Kidney (tissue), 14 donors: ENCODE results near the gene SMIM10L2A. TPM values are rescaled to one million over a fixed set of nuclear protein-coding genes. Genes with fewer than 3 reads are reported as not detected.

Source experiments
- DNase-seq, 5 donors: peaks; one replicate each; pipeline ENCODE4 v3.0.0-alpha.2; 2013 to 2020
- FAIRE-seq: peaks from 2 replicates; lab custom pipeline; 2012; peaks lifted over from hg19 to GRCh38; lab: Jason Lieb, UNC
- H3K27ac ChIP-seq, 2 donors: one replicate each; pipeline ENCODE4 v1.7.0; 2013; ENCODE audit warnings: low read depth in 2 of 2, low read length in 2 of 2, inconsistent platforms in 1 of 2
- H3K27me3 ChIP-seq: one replicate; pipeline ENCODE4 v1.7.1; 2013; ENCODE audit warnings: low read length, inconsistent platforms; ENCODE audit not compliant: control insufficient read depth, insufficient read depth
- H3K36me3 ChIP-seq, 3 donors: one replicate each; pipeline versions ENCODE4 v1.7.0 to v1.7.1; 2013; ENCODE audit warnings: low read length in 3 of 3, control low read depth in 1 of 3, inconsistent platforms in 1 of 3; ENCODE audit not compliant: insufficient read depth in 3 of 3, control insufficient read depth in 2 of 3
- H3K4me1 ChIP-seq, 3 donors: one replicate each; pipeline versions ENCODE4 v1.7.0 to v1.7.1; 2013; ENCODE audit warnings: low read length in 3 of 3, inconsistent platforms in 1 of 3, low read depth in 1 of 3; ENCODE audit not compliant: control insufficient read depth in 2 of 3, insufficient read depth in 2 of 3
- H3K4me3 ChIP-seq, 3 donors: one replicate each; pipeline versions ENCODE4 v1.7.0 to v1.8.1; 2013; ENCODE audit warnings: low read length in 3 of 3, control low read depth in 1 of 3, inconsistent platforms in 1 of 3
- H3K9ac ChIP-seq, 3 donors: one replicate each; pipeline versions ENCODE4 v1.7.0 to v1.7.1; 2013; ENCODE audit warnings: low read length in 3 of 3, control low read depth in 1 of 3, inconsistent platforms in 1 of 3
- H3K9me3 ChIP-seq, 3 donors: one replicate each; pipeline versions ENCODE4 v1.7.0 to v1.7.1; 2013; ENCODE audit warnings: low read length in 3 of 3, control low read depth in 1 of 3, inconsistent platforms in 1 of 3; ENCODE audit not compliant: control insufficient read depth in 2 of 3, insufficient read depth in 1 of 3
- CTCF ChIP-seq: IDR thresholded peaks from 3 replicates; pipeline ENCODE4 v1.5.1; 2012; ENCODE audit warnings: mild to moderate bottlenecking, moderate library complexity, borderline replicate concordance; ENCODE audit not compliant: insufficient read depth; ENCODE audit errors: extremely low read depth
- intact Hi-C: fragments of 100-400 bp; cut with DNase I; formaldehyde crosslinking; loops from one replicate; pipeline ENCODE4 v1.11.1; 2022
- polyA plus RNA-seq: library from polyadenylated mRNA; stranded (reverse); fragments of 350-450 nt; fragmentation: Illumina TruSeq; extraction: RNeasy Lipid Tissue Mini Kit (QIAGEN cat#74804); gene quantifications from one replicate; pipeline ENCODE4 v1.2.3, GENCODE V29; 2014; ENCODE audit warnings: low read depth, low replicate concordance; ENCODE audit not compliant: insufficient read depth
- total RNA-seq: library from RNA; stranded (reverse); fragmentation: NEBNext Ultra II Directional; extraction: Animal tissue kit (Norgen Biotek cat#: 25700); gene quantifications from one replicate; pipeline ENCODE4 v1.2.1, GENCODE V29; 2021
- donor health status: control.
- donor health status: control.
- donor health status: control.
- donor health status: control.
- donor health status: control.
- donor health status: DM: yes; HTN: yes; CAD: no.
- donor health status: Normal renal cell carcinoma (clear cell type).

Gene SMIM10L2A
- total and polyA plus RNA-seq, 2 donors from 2014 or later = 3.5 to 8.2 TPM

GRCh38 chrX:135389717-135390116 is 32.0 kb upstream of the SMIM10L2A start:
- TF ChIP-seq CTCF = no peak
- Histone ChIP-seq H3K4me1 (no peaks in the 10 kb centered on the region), H3K9me3 (no peaks in the 10 kb centered on the region), H3K9ac (no peak overlapping the region), H3K4me3 (no peak overlapping the region), H3K27me3 (no peaks in the 10 kb centered on the region), H3K27ac (no peak overlapping the region), H3K36me3 (no peaks in the 10 kb centered on the region)
- intact Hi-C loops = no loop called here
- FAIRE-seq = peak; percentile 89
- DNase-seq = peak in 1 of 5 donors; percentile 18

- FAIRE-seq (no peak), DNase-seq (no peak)
- no peaks in the 10 kb centered on the region for H3K27me3 ChIP-seq
- H3K36me3 ChIP-seq = no peaks in the 10 kb centered on the region
- H3K9me3 ChIP-seq = no peaks in the 10 kb centered on the region
- intact Hi-C loops = no loop called here
- H3K27ac ChIP-seq = no peak overlapping the region
- no peak overlapping the region for H3K9ac ChIP-seq
- H3K4me3 ChIP-seq = no peak overlapping the region
- no peaks in the 10 kb centered on the region for H3K4me1 ChIP-seq
- TF ChIP-seq CTCF = no peak
These were observed 30.0 kb upstream of the SMIM10L2A start for GRCh38 chrX:135391734-135392133.

GRCh38 chrX:135393051-135393450 is 28.7 kb upstream of the SMIM10L2A start:
- Histone ChIP-seq H3K36me3 (no peaks in the 10 kb centered on the region), H3K4me3 (no peak overlapping the region), H3K4me1 (no peaks in the 10 kb centered on the region), H3K9me3 (no peaks in the 10 kb centered on the region), H3K9ac (no peak overlapping the region), H3K27ac (no peak overlapping the region), H3K27me3 (no peaks in the 10 kb centered on the region)
- no peak for TF ChIP-seq CTCF
- intact Hi-C loops = no loop called here
- DNase-seq = no peak
- no peak for FAIRE-seq

- intact Hi-C loops = no loop called here
- DNase-seq (no peak), FAIRE-seq (no peak)
- Histone ChIP-seq H3K4me1 (no peaks in the 10 kb centered on the region), H3K9ac (no peak overlapping the region), H3K4me3 (no peak overlapping the region), H3K9me3 (no peaks in the 10 kb centered on the region), H3K27me3 (no peaks in the 10 kb centered on the region), H3K36me3 (no peaks in the 10 kb centered on the region), H3K27ac (no peak overlapping the region)
- TF ChIP-seq CTCF = no peak
These were observed 26.7 kb upstream of the SMIM10L2A start for GRCh38 chrX:135395064-135395463.
